Measurements from ENCODE around the gene C5orf47. TPM values are rescaled to one million over a fixed set of nuclear protein-coding genes. Genes with fewer than 3 reads are reported as not detected.
A peak's percentile ranks its signal among the peaks of the same experiment; 100 is the strongest.

Gene C5orf47
- total and polyA plus RNA-seq, 2 donors, result not detected

- Histone ChIP-seq H3K36me3 (ENCODE audit: insufficient read depth) (no peaks in the 10 kb centered on the region), H3K4me1 (ENCODE audit: insufficient read depth) (no peaks in the 10 kb centered on the region), H3K4me3 (ENCODE audit: low read depth, low read length) (no peak overlapping the region), H3K27ac (ENCODE audit: low read depth) (no peak overlapping the region)
- WGBS, result 88% methylated on average over 2 of the region's 2 CpGs
- DNase-seq (ENCODE audit: extremely low spot score), result no peak
Measured at GRCh38 chr5:174030286-174030685, 41.3 kb downstream of the C5orf47 start.

- Histone ChIP-seq H3K36me3 (ENCODE audit: insufficient read depth) (no peaks in the 10 kb centered on the region), H3K4me3 (ENCODE audit: low read depth, low read length) (no peak overlapping the region), H3K27ac (ENCODE audit: low read depth) (no peak overlapping the region), H3K4me1 (ENCODE audit: insufficient read depth) (no peaks in the 10 kb centered on the region)
- DNase-seq (ENCODE audit: extremely low spot score), result no peak
- 76% methylated on average over 6 of the region's 6 CpGs for WGBS
Measured at GRCh38 chr5:174044466-174045254, 55.7 kb downstream of the C5orf47 start.

GRCh38 chr5:174045470-174046025 is 56.6 kb downstream of the C5orf47 start, which contains the start of gene NSG2:
NSG2 (plus strand) TSS chr5:174045706; CDS start chr5:174046756, 1,050 bp downstream.
- 2% methylated on average over 17 of the region's 17 CpGs for WGBS
- no peak within 1 kb of the TSS for H3K27ac ChIP-seq (ENCODE audit: low read depth)
- DNase-seq (ENCODE audit: extremely low spot score), result peak; percentile 79
- no peak within 1 kb of the TSS for H3K4me3 ChIP-seq (ENCODE audit: low read depth, low read length)
- H3K36me3 ChIP-seq (ENCODE audit: insufficient read depth), result no peaks in the 10 kb centered on the region
- H3K4me1 ChIP-seq (ENCODE audit: insufficient read depth), result no peaks in the 10 kb centered on the region

- DNase-seq (ENCODE audit: extremely low spot score), result no peak
- Histone ChIP-seq H3K27ac (ENCODE audit: low read depth) (no peak overlapping the region), H3K4me1 (ENCODE audit: insufficient read depth) (no peaks in the 10 kb centered on the region), H3K36me3 (ENCODE audit: insufficient read depth) (no peaks in the 10 kb centered on the region), H3K4me3 (ENCODE audit: low read depth, low read length) (no peak overlapping the region)
- 57% methylated on average over 5 of the region's 5 CpGs for WGBS
Measured at GRCh38 chr5:174046558-174046957, 57.6 kb downstream of the C5orf47 start.

- Histone ChIP-seq H3K4me3 (ENCODE audit: low read depth, low read length) (no peak overlapping the region), H3K4me1 (ENCODE audit: insufficient read depth) (no peaks in the 10 kb centered on the region), H3K27ac (ENCODE audit: low read depth) (no peak overlapping the region), H3K36me3 (ENCODE audit: insufficient read depth) (no peaks in the 10 kb centered on the region)
- 75% methylated on average over 4 of the region's 4 CpGs for WGBS
- no peak for DNase-seq (ENCODE audit: extremely low spot score)
Measured at GRCh38 chr5:174047472-174048099, 58.6 kb downstream of the C5orf47 start.

- Histone ChIP-seq H3K4me1 (ENCODE audit: insufficient read depth) (no peaks in the 10 kb centered on the region), H3K36me3 (ENCODE audit: insufficient read depth) (no peaks in the 10 kb centered on the region), H3K27ac (ENCODE audit: low read depth) (no peak overlapping the region), H3K4me3 (ENCODE audit: low read depth, low read length) (no peak overlapping the region)
- WGBS, result 80% methylated on average over 5 of the region's 5 CpGs
- DNase-seq (ENCODE audit: extremely low spot score), result no peak
Measured at GRCh38 chr5:174052636-174053035, 63.7 kb downstream of the C5orf47 start.

GRCh38 chr5:174053905-174054304 is 64.9 kb downstream of the C5orf47 start:
- H3K4me3 ChIP-seq (ENCODE audit: low read depth, low read length), result no peak overlapping the region
- no peak overlapping the region for H3K27ac ChIP-seq (ENCODE audit: low read depth)
- DNase-seq (ENCODE audit: extremely low spot score), result no peak
- H3K36me3 ChIP-seq (ENCODE audit: insufficient read depth), result no peaks in the 10 kb centered on the region
- WGBS, result 83% methylated on average over 3 of the region's 3 CpGs
- H3K4me1 ChIP-seq (ENCODE audit: insufficient read depth), result no peaks in the 10 kb centered on the region

Other genes with a start within 250 kb of the C5orf47 start
- 26.4 TPM for gene CPEB4, start 100.8 kb upstream of the C5orf47 start, total RNA-seq
- gene CPEB4, start 100.8 kb upstream of the C5orf47 start, polyA plus RNA-seq, result 22.1 TPM
- gene NSG2, start 56.5 kb downstream of the C5orf47 start, total RNA-seq, result 9.6 TPM
- gene NSG2, start 56.5 kb downstream of the C5orf47 start, polyA plus RNA-seq, result 2.6 TPM